A549 (cell line): Measurements from ENCODE around the gene BUD31. TPM values are rescaled to one million over a fixed set of nuclear protein-coding genes. Genes with fewer than 3 reads are reported as not detected.

Experiments
- ATAC-seq, 2 experiments: fragments of 200-7000 bp in 1 of 2; fragments of >200 bp in 1 of 2; cut with Nextera tagmentation in 1 of 2; cut with Tn5 transposase in 1 of 2; 3 replicates each; pipeline versions ENCODE4 v1.8.0 to v1.9.1; 2018 to 2020; ENCODE audit warnings: mild to moderate bottlenecking in 1 of 2, moderate library complexity in 1 of 2
- CTCF ChIA-PET: fragments of 300-600 bp; sonication (Branson Sonifier 250); formaldehyde crosslinking; extraction: SDS; loops from one replicate; lab custom pipeline; 2021; ENCODE audit warnings: antibody characterized with exemption, inconsistent platforms; lab: Yijun Ruan, JAX
- POLR2A ChIA-PET: fragments of 350-600 bp; formaldehyde crosslinking; extraction: SDS; loops from one replicate; lab custom pipeline; 2021; ENCODE audit warnings: antibody characterized with exemption, inconsistent platforms; lab: Yijun Ruan, JAX
- DNase-seq, 2 experiments: peaks; one replicate each; pipeline versions ENCODE4 v3.0.0 to v3.0.0-alpha.2; 2011 to 2016; ENCODE audit warnings: low read depth in 1 of 2, low spot score in 1 of 2
- FAIRE-seq: peaks from 2 replicates; lab custom pipeline; 2011; peaks lifted over from hg19 to GRCh38; lab: Jason Lieb, UNC
- H3K27ac ChIP-seq, 2 experiments: fragments of >200 bp; sonication (Bioruptor Twin); formaldehyde crosslinking; 3 replicates each; pipeline ENCODE4 v1.5.1; 2016 to 2017
- H3K4me1 ChIP-seq: fragments of >200 bp; sonication (Bioruptor Twin); formaldehyde crosslinking; 3 replicates; pipeline ENCODE4 v1.6.1; 2016
- H3K4me2 ChIP-seq: fragments of >200 bp; sonication (Bioruptor Twin); formaldehyde crosslinking; 3 replicates; pipeline ENCODE4 v1.6.1; 2016
- H3K4me3 ChIP-seq: fragments of >200 bp; sonication (Bioruptor Twin); formaldehyde crosslinking; 3 replicates; pipeline ENCODE4 v1.5.1; 2016
- H3K9me3 ChIP-seq: fragments of >200 bp; sonication (Bioruptor Twin); formaldehyde crosslinking; 3 replicates; pipeline ENCODE4 v1.6.1; 2016
- CHD4 ChIP-seq: fragments of 200-600 bp; sonication (generic); IDR thresholded peaks from 2 replicates; pipeline ENCODE4 v1.6.1; 2016; ENCODE audit warnings: antibody characterized with exemption, mild to moderate bottlenecking, borderline replicate concordance
- FOXS1 ChIP-seq: fragments of 250-450 bp; sonication (Bioruptor Pico); IDR thresholded peaks from 2 replicates; pipeline ENCODE4 v1.5.0; 2020; ENCODE audit warnings: mild to moderate bottlenecking, moderate library complexity
- HDAC2 ChIP-seq: fragments of 200-600 bp; sonication (generic); IDR thresholded peaks from 2 replicates; pipeline ENCODE4 v1.6.1; 2016
- HOXA7 ChIP-seq: fragments of 250-450 bp; sonication (Bioruptor Pico); IDR thresholded peaks from 2 replicates; pipeline ENCODE4 v1.5.0; 2020; ENCODE audit warnings: mild to moderate bottlenecking, moderate library complexity
- MYC ChIP-seq: IDR thresholded peaks from 2 replicates; pipeline ENCODE4 v1.6.1; 2012; ENCODE audit warnings: mild to moderate bottlenecking, inconsistent platforms, low read length, improper control_type of control experiment, borderline replicate concordance
- NPAS2 ChIP-seq: fragments of 250-450 bp; sonication (Bioruptor Pico); IDR thresholded peaks from 2 replicates; pipeline ENCODE4 v1.8.0; 2022; ENCODE audit warnings: mild to moderate bottlenecking, moderate library complexity, borderline replicate concordance
- PBX3 ChIP-seq: IDR thresholded peaks from 2 replicates; pipeline ENCODE4 v1.6.1; 2012
- POLR2AphosphoS2 ChIP-seq: conservative IDR thresholded peaks from 2 replicates; pipeline ENCODE4 v1.6.1; 2012; ENCODE audit warnings: low read length, improper control_type of control experiment, inconsistent platforms
- RAD21 ChIP-seq, 2 experiments: fragments of >200 bp in 1 of 2; sonication (Bioruptor Twin) in 1 of 2; formaldehyde crosslinking in 1 of 2; IDR thresholded peaks in 1 of 2; conservative IDR thresholded peaks in 1 of 2; 2 replicates in 1 of 2; 3 replicates in 1 of 2; pipeline ENCODE4 v1.6.1; 2012 to 2018; ENCODE audit warnings: inconsistent platforms in 1 of 2
- WGBS: methylation state at CpG from one replicate; pipeline ENCODE4 v1.1.6; 2017; ENCODE audit errors: missing lambda C conversion rate; 5-methylcytosine and 5-hydroxymethylcytosine counted together
- polyA plus RNA-seq, 4 experiments: library from polyadenylated mRNA; depleted of rRNA in 3 of 4; stranded (reverse); fragments of >200 nt; fragmentation: RNase III in 1 of 4; extraction: RNeasy Plus Mini Kit Qiagen cat#74134 plus additional on column Dnase treatment in 1 of 4; gene quantifications; 2 replicates in 3 of 4; 3 replicates in 1 of 4; pipeline ENCODE4 v1.2.3, GENCODE V29; 2011 to 2017

BUD31 gene
- polyA plus RNA-seq, 2 of the 4 experiments (the other 2 are of a cell fraction): 96.5 to 105 TPM

GRCh38 chr7:99395616-99396327, 13.0 kb upstream of the BUD31 start:
- WGBS: 84% methylated on average over 13 of the region's 14 CpGs
- Histone ChIP-seq H3K4me2 (no peak overlapping the region), H3K4me1 (no peaks in the 10 kb centered on the region), H3K27ac (no peak overlapping the region), H3K9me3 (no peaks in the 10 kb centered on the region), H3K4me3 (no peak overlapping the region)
- no peak for FAIRE-seq
- ATAC-seq: peak; percentile 36 to 44; a peak in 3 of 6 replicates
- ChIA-PET POLR2A (interaction anchor here (0.6 kb wide), 1 partner anchor 91 kb away, joined by 3 read pairs; no protein-coding TSS in a partner anchor), CTCF (interaction anchor here (1.1 to 1.4 kb wide), 2 partner anchors 10 to 12 kb away, joined by 3 to 4 read pairs; partner anchors contain the start of gene PDAP1)
- no peak for DNase-seq
- TF ChIP-seq HDAC2 (no peak), POLR2AphosphoS2 (0 out of 2 replicates have a peak, but pooled peaks have one; percentile 12), RAD21 (conservative IDR thresholded peaks at IDR 0.05 in 1 of 2, IDR thresholded peaks at IDR 0.05 in 1 of 2) (peak in 1 of 2 experiments; percentile 15; a peak in 1 of 5 replicates)
- TF ChIP-seq, all 56 proteins: peak for 2

DNA sequence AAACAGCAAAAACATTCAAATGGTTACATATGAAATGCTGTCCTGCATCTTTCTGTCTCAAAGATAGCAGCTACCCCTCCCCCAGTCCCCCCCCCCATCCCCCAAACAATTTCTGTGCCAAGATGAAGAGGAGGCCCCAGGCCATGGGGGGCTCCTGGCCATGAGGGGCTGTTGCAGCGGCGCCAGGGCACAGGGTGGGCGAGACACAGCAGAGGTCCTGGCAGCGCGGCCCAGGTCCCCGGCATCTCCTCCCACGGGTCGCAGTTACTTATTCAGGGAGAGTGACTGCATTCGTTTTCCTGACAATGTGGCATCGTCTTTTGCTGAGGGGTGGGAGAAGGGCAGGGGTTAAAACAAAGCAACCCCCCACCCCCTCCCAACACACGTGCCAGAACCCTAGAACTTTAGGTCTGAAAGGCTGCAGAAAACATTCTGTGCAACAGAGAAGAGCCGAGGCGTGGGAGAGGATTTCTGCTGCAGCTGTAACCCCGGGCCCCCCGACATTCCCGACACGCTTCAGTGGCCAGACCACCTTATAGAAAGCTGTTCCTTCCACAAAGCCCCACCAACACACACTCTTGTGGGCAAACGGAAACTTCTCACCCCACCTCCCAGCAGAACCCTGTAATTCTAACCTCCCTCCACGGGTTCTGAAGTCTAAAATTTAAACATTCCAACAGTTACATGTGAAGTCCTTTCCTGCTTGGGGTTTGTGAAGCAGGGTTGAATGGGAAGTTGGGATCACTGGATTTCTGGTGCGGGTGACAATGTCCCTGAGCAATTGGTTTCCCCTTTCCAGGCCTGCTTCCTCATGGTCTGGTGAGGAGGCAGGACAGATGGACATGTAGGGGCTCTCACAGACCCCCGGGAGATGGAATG, 12.1 kb upstream of the BUD31 start:
- 85% methylated on average over 21 of the region's 21 CpGs for WGBS
- Histone ChIP-seq H3K9me3 (no peaks in the 10 kb centered on the region), H3K4me1 (no peaks in the 10 kb centered on the region)
- no peak for ATAC-seq
- POLR2A ChIA-PET: interaction anchor here (0.6 kb wide), 1 partner anchor 91 kb away, joined by 3 read pairs; no protein-coding TSS in a partner anchor
- no peak for TF ChIP-seq CHD4
- no peak for TF ChIP-seq HOXA7 (CRISPR knock-in tag)
- TF ChIP-seq, all 56 proteins: peak for 0
- FAIRE-seq (no peak), DNase-seq (no peak)
- CTCF ChIA-PET: interaction anchor here (0.7 to 1.4 kb wide), 3 partner anchors 9 to 11 kb away, joined by 3 to 4 read pairs (median 3); partner anchors contain the start of gene PDAP1
- Histone ChIP-seq H3K27ac (no peak overlapping the region), H3K4me2 (no peak overlapping the region), H3K4me3 (no peak overlapping the region)

DNA sequence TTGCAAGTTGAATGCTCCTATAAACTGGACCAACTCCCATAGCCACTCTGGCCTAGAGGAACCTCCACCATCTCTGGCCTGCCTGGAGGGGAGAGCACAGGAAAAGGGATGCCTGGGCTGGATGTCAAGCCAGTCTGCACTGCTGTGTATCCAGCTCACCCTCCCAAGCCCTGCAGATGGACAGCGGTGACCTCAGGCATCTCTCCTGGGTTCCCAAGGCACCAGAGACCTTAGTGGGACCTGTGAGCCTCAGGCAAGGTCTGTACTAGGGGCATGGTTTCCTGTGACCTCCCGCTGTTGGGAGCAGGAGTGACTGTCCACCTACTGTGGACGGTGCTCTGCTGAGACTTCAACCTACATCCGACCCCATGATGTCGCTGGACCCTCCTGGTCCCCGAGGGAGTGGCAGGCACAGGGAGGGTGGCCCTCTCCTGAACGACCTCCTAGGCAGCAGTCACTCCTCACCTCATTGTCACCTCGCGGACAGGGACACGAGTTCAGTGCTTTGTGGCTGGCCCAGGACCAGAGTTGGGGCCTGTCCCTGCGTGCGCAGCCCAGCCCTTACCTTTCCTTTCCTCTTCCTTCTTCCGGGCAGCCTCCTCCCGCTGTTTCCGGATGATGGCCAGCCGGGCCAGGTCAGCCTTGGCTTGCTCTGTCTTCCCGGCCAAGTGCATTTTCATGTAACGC, 11.3 kb upstream of the BUD31 start:
- Histone ChIP-seq H3K4me2 (no peak overlapping the region), H3K4me1 (no peaks in the 10 kb centered on the region), H3K4me3 (no peak overlapping the region), H3K9me3 (no peaks in the 10 kb centered on the region), H3K27ac (no peak overlapping the region)
- DNase-seq (no peak), FAIRE-seq (no peak), ATAC-seq (peak; percentile 7; a peak in 4 of 6 replicates)
- ChIA-PET CTCF (interaction anchor here (1.7 to 4.8 kb wide), 2 partner anchors 11 to 17 kb away, joined by 6 to 29 read pairs; partner anchors contain the start of genes BUD31 and PDAP1), POLR2A (no interaction called here)
- 0 out of 2 replicates have a peak, but pooled peaks have one; percentile 4 for TF ChIP-seq PBX3
- no peak for TF ChIP-seq MYC
- TF ChIP-seq FOXS1: no peak
- WGBS: 89% methylated on average over 18 of the region's 18 CpGs

- CTCF ChIA-PET: interaction anchor here (0.6 to 4.8 kb wide), 8 partner anchors 8 to 22 kb away, joined by 3 to 29 read pairs (median 4); partner anchors contain the start of genes BUD31 and PDAP1
- Histone ChIP-seq H3K27ac (no peak overlapping the region), H3K4me2 (no peak overlapping the region), H3K4me3 (no peak overlapping the region)
- 74% methylated on average over 5 of the region's 5 CpGs for WGBS
- no peak for DNase-seq
- ATAC-seq: peak; percentile 16 to 21; a peak in 4 of 6 replicates
- FAIRE-seq: no peak
- TF ChIP-seq PBX3 (peak; percentile 10; the same call in 1 of the 2 replicates), POLR2AphosphoS2 (peak; percentile 31; the same call in 1 of the 2 replicates), NPAS2 (CRISPR knock-in tag) (no peak)
- TF ChIP-seq, all 56 proteins: peak for 2
- no peaks in the 10 kb centered on the region for H3K9me3 ChIP-seq
- POLR2A ChIA-PET: interaction anchor here (2.9 kb wide), 1 partner anchor 10 kb away, joined by 23 read pairs; the partner anchor contains the start of genes BUD31 and PDAP1
- H3K4me1 ChIP-seq: no peaks in the 10 kb centered on the region
These were observed 9.8 kb upstream of the BUD31 start for GRCh38 chr7:99398891-99399445.
